HG02943 (cell line): ENCODE data around the gene DCLK1.

ENCODE experiments used
- ATAC-seq: cut with Tn5 transposase; IDR thresholded peaks from one replicate; pipeline ENCODE4 v1.9.1; 2021; ENCODE audit warnings: mild to moderate bottlenecking, low read depth, moderate library complexity; ENCODE audit not compliant: unreplicated experiment

Gene DCLK1

DNA sequence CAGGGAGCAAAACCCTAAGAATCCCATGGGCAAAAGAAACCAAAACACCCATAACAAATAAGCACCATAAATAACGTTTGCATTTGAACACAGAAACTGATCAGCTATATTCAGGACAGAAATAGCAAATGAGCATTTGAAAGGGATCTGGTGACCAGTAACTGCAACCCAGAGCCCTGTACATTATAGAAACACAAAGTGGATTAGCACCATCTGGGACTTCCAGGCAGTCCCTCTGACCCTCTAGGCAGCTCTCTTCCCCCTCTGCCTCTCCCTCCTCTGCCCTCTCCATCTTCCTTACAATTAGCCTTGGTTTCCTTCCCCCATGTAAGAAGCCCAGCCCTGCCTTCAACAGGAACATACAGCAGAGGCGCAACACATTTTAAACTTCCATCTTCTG, 215.0 kb downstream of the DCLK1 start:
- ATAC-seq, result no peak

DNA sequence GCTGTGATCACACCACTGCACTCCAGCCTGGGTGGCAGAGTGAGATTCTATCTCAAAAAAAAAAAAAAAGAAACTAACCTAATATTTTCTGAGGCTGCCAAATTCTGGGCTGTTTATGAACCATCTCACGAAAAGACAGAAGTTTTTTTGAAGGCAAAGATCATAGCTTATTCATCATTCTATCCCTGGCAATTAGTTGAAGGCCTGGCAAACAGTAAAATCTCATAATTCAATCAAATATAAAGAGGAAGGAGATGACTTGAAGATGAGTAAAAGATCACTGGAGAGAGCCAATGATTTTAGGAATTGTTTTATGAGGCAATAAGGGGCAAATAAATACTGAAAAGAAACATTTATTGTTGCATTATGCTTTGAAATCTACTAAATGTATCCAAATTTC, 216.5 kb downstream of the DCLK1 start:
- no peak for ATAC-seq

DNA sequence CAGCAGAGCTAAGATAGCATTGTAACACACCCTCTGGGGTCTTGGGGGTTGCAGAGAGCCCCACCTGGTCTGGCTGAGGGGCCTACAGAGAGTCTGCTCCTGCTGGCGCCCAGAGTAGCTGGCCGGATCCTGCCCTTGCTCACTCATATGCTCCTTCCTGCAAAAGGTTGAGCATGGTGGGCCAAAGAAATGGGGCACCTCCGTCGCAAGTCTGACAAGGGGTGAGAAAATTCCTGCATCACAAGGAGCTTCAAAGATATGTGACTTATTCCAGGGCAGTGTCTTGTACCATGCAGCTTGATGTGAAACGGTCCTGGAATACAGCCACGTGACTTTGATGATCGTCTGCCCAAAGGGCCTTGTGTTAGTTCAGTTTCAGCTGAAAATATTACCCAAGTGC, 218.3 kb downstream of the DCLK1 start:
- no peak for ATAC-seq

DNA sequence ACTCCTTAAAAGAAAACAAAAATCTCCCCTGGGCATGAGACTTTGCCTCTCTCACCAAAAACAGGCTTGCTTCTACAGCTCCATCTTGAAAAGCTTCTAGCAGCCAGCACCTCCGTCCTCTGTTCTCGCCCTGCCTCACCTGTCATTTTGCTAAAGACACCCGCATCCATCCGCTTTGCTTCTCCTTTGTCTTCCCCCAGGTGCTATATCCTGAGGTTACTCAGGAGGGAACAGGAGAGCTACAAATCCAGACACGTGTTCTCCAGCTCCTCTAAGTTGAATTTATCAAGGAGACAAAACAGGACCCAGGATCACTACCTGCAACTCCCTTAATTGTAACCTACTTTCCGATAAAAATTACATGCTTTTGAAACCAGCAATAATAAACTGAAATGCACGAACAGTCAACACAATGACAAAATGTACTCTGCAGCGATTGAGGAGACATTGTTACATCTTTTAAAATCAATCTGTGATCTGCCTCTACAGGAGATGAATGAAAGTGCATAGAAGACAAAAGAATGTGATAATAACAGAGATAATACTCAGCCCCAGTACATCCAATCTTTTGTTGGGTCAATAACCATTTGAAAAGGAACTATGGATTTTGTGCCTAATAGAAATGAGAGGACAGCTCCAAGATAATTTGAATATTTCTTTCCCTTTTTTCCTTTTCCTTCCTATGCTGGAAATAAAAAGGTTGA, 221.2 kb downstream of the DCLK1 start:
- ATAC-seq, result no peak

DNA sequence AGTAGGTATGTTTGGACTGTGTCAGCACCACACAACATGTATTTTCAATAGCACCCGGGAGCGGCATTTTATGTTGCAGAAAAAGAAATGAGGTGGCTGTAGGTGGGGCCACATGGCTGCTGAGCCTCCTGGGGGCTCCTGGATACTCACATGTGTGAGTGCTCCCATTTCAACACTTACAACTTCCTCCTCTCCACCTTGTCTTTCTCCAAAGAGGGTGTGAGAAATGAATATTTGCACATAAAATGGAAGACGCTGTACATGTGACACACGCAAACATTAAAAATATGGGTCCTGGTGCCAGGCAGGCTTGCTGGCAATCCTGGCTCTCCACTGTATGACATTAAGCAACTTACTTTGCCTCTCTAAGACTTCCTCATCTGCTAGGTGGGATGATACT, 222.1 kb downstream of the DCLK1 start:
- no peak for ATAC-seq

DNA sequence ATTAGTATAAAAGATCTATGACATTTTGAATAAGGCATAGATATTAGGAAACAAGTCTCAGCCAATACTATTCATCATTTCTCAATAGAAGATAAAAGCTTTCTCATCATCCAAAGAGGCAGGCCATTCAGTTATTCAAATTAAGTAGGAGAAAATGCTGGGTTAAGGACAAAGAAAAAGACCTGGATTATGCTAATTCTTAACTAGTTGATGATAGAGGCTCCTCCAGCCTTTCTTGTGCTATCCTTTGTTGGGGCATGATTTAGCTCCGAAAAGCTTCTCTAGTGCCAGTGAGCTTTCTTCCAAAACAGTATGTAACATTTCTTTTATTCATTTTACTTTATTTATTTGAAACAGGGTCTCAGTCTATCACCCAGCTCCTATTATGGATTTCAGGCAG, 223.0 kb downstream of the DCLK1 start:
- ATAC-seq, result no peak

DNA sequence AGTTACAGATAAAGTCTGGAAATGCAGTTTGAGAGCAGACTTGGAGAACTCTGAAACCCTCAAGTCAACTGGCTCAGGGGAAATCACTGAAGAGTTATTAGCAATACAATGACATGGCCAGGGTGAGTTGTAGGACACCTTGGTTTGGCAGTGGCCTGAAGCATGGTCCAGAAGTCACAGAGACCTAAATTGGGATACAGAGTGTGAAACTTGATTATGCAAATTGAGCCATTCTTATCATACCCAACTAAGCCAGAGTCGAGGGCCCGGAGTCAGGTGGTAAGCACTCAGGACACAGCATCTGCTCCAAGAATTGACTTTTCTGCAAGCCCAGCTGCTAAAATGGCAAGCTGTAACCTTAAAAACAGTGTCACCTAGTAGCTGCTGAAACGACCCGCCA, 224.5 kb downstream of the DCLK1 start:
- ATAC-seq, result no peak

DNA sequence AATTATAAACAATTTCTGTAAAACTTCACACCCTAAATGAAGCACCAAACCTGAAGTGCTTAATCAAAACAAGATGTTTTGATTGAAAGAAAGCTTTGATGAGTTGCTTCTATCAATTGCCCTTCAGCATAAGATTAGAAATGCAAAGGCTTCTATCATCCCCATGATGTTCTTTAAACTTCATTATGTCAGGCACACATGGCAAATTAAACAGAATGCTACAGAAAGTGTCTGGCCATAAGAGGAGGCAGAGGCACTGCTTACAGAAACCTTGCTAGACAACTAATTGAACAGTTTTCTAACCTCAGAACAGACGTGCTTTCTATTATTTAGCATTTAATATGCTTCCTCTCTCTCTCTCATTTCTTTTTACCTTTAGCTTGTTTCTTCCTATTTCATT, 228.1 kb downstream of the DCLK1 start:
- ATAC-seq, result no peak

DNA sequence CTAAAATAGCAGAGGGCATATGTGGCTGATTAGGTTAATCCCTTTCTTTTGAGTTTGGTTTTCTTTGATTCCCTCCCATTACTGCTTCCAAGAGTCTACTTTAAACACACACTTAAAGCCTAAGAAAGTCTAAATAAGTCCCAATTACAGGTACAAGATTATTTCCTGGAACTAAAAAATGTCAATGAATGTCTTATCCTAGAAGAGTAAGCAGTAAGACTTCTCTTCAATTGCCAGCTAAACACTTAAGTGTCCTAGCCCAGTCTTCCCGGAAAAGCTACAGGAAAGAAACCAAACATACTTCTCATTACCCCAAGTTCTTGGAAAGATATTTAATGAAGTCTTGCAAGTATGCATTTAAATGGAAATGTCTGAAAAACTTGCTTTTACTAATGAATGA, 233.1 kb downstream of the DCLK1 start:
- ATAC-seq, result no peak

DNA sequence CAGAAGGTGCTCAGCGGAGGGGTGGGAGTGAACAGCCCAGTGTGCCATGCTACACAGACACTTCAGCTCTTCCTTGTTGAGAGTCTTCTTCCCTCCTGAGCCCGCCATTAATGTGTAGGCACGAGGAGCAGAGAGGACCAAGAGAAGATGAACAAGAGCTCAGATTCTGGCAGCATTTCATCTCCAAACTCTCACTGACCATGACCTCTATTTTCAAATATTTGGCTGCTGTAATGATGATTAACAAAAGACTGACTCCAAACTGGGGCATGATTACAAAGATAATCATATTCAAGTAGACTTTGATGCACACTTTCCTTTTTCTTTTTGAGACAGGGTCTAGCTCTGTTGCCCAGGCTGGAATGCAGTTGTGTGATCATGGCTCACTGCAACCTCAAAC, 236.5 kb downstream of the DCLK1 start:
- ATAC-seq, result no peak

DNA sequence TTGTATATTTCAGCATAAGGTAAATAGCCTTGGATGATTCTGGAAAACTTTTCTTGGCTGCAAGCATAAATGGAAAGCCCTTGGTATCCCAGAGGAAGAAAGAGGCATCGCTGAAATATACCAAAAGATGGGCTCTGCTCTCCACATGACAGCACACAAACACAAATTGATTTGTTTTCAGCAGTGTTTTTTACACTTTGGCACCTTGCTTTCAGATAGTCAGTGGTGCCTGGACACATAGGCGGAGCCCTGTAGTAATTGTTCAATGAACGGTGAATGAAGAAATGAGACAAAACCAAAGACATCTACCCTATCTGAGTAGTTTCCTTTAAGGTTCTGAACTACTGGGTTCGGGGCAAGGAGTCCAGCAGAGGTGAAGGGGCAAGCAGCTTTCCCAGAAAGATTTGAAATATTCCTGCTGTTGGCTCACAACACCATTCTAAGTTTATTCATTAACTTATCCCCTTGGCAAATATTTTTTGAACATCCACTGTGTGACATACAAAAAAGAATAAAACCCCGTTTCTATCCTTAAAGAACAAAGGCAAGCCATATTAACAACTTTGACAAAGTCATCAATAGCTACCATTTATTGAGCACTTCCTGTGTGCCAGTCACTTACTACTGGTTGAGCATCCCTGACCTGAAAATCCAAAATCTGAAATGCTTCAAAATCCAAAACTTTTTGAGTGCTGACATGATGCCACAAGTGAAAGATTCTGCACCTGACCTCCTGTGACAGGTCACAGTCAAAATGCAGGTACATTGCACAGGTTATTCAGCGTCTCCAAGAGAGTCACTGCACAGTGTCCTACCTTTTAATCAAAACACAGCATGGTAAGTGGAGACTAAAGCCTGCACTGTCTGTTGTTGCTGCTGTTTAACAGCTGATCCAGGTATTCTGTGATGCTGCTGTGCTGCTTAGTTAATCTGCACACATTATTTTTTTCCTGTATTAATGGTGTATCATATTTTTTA, 238.1 kb downstream of the DCLK1 start:
- no peak for ATAC-seq

DNA sequence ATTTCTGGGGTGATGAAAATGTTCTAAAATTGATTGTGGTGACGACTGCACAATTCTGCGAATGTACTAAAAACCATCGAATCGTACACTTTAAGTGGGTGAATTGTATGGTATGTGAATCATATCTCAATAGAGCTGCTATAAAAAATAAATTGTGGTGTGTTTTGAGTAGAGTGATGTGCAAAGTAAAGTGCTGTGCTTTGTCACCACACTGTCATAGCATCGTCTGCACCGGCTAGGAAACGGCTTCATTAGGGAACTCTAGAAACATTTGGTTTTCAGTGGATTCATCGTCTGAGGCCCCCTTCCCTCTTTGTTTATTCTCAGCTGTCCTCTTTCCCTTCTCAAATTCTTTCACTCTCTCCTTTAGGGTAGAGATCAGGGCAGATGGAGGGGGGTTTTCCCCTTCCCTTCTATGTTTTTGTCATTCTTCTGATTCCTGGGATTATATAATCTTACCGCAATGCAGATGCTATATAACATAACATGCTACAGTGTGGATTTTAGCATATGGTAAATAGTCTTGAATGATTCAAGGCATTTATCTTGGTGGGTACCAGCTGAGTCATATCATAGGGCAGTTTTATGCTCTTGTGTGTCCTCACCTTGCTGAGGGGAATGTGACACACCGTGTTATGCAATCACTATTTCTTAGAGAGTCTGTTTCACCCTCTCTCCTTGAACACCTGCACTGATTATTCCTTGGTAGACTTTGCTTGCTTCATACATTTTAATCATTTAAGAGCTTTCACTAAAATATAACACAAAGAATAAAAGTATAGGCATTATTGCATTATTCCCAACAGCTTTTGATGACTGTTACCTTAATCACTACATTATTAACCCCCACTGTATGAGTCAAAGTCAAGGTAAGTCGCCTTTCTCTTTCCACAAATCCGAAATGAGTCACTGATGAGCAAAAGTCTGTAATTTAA, 239.4 kb downstream of the DCLK1 start:
- ATAC-seq, result no peak

DNA sequence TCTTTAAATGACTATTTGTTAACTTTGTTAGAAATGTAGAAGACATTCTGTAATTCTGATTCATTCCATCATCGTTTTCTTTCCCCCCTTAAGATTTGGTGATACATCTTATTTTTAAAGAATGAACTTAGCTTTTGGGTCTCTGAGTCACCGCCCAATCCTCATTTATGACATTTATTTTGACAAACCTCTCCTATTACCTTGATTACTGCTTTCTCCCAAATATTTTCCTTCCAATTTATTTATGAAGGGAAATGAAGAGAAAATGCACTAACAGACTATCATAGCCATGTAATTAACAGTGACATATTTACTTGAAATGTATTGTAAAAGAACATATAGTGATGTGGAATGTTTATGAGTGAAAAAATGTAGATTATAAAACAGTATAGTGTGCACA, 241.6 kb downstream of the DCLK1 start:
- no peak for ATAC-seq

DNA sequence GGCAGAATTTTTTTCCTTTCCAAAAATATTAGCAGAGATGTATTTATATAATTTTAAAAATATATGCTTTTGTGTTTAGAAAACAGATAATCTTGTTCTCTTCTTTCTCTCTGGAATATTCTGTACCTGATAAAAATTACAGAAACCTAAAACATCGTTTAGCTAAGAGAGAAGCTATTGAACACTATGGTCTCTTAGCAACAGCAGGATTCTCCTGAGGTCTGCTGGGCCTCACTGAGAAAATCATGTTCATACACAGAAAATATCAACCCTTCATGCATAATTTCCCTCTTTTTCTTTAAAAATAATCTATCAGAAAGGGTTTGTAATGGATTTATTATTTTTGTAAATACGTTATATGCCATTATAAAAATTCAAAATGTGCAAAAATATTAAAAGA, 242.2 kb downstream of the DCLK1 start:
- no peak for ATAC-seq

DNA sequence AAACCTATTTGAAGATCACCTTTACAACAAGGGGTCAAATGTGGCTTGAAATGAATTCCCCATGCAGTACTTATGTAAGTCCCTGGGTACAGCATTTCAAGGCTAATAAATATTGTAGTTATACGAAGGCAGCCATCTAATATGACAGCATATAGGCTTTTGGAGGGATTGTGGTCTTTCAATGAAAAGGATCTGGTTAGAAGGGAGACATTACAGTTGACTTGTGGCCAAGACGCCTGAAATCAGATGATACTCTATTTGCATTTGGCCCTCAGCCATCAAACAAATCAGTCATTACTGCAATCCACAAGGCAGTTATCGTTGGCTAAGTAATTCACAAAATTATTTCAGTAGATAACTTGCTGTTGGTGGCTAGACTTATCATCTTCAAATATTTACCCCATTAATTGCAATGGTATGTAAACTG, 242.7 kb downstream of the DCLK1 start:
- no peak for ATAC-seq

DNA sequence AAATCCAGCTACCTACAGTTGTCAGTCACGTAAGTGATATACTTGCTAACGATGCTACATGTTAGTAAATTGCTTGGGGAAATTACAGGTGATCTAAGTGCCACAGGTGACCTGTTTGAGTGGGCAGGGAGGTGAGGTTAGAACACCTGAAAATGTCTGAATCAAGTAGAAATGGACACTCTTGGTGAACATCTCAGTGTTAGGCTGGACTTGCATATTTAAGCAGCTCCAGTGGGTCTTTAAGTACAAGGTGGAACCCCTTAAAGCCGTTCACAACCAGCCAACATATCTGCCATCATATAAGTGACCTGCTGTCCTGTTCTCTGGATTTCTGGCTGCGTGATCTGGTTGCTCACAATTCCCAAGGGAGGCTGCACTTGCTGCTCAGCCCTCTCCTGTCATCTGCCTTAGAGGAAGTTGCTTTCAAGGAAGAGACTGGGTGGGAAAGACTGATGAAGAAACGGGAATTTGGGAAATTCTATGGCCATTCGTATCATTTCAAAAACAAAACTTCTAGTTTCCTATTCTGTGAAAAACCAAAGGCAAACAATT, 244.0 kb downstream of the DCLK1 start:
- ATAC-seq, result no peak

DNA sequence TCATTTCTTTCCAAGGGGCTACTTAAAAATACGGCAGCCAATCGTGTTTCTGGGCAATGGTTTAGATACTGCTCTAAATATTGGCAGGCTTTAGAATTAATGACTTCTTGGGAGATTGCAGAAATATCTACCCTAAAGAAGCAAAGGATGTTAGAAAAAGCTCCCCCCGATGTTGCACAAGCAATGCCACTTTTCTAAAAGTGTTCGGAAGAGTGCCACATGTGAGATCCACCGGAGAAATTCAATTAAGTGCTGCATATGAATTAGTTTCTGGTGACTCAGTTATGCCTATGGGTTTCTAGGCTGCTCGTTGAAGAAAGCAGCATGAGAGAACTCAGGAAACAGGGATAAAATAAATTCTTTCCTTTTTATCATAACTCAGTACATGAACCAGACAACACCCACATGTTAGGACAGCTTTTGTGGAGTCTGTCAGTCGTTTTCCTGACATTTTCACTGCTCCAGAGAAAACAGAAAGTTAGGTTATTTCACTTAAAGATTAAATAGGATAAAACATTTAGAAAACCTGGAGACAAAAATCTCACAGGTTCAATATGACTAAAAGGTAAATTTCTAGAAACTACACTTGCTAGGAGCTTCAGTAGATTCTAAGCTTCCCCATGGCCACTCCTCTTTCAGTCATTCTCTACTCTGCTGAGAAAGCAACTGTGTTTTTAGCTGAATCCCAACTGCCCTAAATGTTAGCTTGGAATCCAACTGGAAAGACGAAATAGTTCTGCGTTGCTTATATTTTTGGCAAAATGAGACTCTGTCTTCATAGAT, 244.7 kb downstream of the DCLK1 start:
- ATAC-seq, result no peak

DNA sequence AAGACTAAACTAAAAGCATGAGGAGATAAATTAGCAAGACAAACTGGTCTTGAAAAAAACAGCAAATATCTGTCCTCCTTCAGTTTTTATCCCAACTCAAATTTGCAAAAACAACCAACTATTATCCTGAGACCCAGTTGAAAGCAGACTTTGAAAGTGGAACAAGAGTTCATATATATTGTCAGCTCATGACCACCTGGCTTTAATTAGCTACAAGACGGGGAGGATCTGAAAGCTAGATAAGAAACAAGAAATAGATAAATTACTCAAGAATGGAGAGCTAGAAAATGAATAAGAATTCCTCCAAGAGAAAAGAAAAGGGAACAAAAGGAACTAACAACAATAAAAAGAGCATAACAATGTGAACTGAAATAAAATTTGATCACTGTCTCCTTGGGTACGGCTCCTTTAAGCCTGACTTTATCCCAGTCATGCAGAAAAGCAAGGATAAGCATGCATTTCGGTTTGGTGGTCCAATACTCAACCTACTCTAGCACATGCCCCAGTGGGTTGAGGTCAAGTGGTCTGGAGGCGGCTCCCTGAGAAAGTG, 246.9 kb downstream of the DCLK1 start:
- ATAC-seq, result no peak

DNA sequence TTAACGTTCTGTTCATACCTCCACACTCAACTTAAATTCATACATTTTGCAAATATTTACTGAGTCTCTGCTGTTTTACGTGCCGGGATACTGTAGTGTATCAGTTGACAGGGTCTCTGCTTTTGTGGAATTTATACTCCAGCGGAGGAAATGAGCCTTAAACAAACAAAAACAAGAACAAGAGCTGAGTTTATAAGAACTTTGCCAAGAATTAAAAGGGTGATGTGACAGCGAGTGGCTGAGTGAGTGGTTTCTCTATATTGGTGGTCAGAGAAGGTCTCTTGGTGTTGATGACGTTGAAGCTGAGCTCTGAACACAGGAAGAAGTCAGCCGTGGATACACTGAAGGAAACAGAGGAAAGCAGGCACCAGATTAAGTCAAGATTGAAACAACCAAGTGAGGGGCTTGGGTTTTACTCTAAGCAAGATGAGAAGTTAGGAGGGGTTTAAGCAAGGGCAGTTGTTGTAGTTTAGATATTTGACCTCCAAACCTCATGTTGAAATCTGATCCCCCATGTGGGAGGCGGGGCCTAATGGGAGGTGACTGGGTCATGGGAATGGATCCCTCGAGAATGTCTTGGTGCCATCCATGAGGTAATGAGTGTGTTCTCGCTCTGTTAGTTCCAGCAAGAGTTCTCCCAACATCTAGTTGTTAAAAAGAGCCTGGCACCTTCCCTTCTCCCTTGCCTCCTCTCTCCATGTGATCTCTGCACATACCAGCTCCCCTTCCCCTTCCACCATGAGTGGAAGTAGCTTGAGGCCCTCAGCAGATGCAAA, 248.3 kb downstream of the DCLK1 start:
- ATAC-seq, result no peak
